NCI-H2196 (cell line): ENCODE data around the gene FGGY.

Source experiments
- DNase-seq: peaks from one replicate; lab custom pipeline; 2025; ENCODE audit not compliant: unreplicated experiment; lab: John Stamatoyannopoulos, UW

Gene FGGY

GRCh38 chr1:59671066-59671952 is 374.4 kb downstream of the FGGY start:
- no peak for DNase-seq

- no peak for DNase-seq
These were observed 375.0 kb downstream of the FGGY start for GRCh38 chr1:59671953-59672305.

- no peak for DNase-seq
These were observed 376.1 kb downstream of the FGGY start for GRCh38 chr1:59672851-59673572.

- no peak for DNase-seq
These were observed 376.9 kb downstream of the FGGY start for GRCh38 chr1:59673573-59674450.

GRCh38 chr1:59674595-59674994 is 377.7 kb downstream of the FGGY start:
- peak; percentile 17 for DNase-seq

GRCh38 chr1:59675936-59676335 is 379.0 kb downstream of the FGGY start:
- DNase-seq, result no peak

GRCh38 chr1:59678040-59678439 is 381.1 kb downstream of the FGGY start:
- DNase-seq, result no peak

- DNase-seq, result no peak
These were observed 381.8 kb downstream of the FGGY start for GRCh38 chr1:59678493-59679228.

GRCh38 chr1:59680044-59680443 is 383.1 kb downstream of the FGGY start:
- DNase-seq, result no peak

- no peak for DNase-seq
These were observed 385.6 kb downstream of the FGGY start for GRCh38 chr1:59682396-59683080.

- no peak for DNase-seq
These were observed 386.3 kb downstream of the FGGY start for GRCh38 chr1:59683197-59683596.

- DNase-seq, result no peak
These were observed 387.8 kb downstream of the FGGY start for GRCh38 chr1:59684698-59685097.

GRCh38 chr1:59685101-59685500 is 388.2 kb downstream of the FGGY start:
- no peak for DNase-seq

- no peak for DNase-seq
These were observed 388.8 kb downstream of the FGGY start for GRCh38 chr1:59685666-59686065.

GRCh38 chr1:59686170-59686569 is 389.3 kb downstream of the FGGY start:
- peak; percentile 47 for DNase-seq

GRCh38 chr1:59686574-59686973 is 389.7 kb downstream of the FGGY start:
- DNase-seq, result no peak

GRCh38 chr1:59687081-59687480 is 390.2 kb downstream of the FGGY start:
- no peak for DNase-seq

GRCh38 chr1:59688976-59689375 is 392.1 kb downstream of the FGGY start:
- DNase-seq, result no peak

- no peak for DNase-seq
These were observed 392.8 kb downstream of the FGGY start for GRCh38 chr1:59689730-59690129.
